ENCODE data around the gene SPTBN2. TPM values are rescaled to one million over a fixed set of nuclear protein-coding genes. Genes with fewer than 3 reads are reported as not detected.

The SPTBN2 gene
- total RNA-seq, 4 donors from 2014 or later = 1.7 to 23.1 (median 6.0) TPM

DNA sequence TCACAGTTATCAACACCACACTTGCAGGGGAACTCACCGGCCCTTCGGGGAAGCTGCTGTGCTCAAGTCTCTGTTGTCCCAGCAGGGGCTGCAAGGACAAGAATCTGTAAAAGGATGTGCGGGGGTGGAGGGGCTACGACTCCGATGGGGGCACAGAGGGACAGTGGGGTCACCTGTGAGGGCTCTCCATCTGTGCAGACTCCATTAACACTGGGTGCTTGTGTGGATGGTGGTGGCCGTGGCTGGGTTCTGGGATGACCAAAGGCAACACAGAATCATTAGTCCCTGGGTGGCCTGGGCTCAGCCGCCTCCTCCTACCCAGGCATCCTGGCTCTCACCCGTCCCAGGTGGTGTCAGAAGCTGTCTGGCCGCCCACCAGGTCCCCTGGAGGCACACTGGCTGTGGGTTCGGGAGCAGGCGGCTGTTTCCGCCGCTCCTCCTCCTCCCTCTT lies 41.2 kb downstream of the SPTBN2 start:
- Histone ChIP-seq H3K36me3 (no peaks in the 10 kb centered on the region), H3K27ac (no peak overlapping the region), H3K27me3 (no peaks in the 10 kb centered on the region), H3K9me3 (no peaks in the 10 kb centered on the region), H3K4me3 (no peak overlapping the region), H3K4me1 (no peaks in the 10 kb centered on the region)
- no peak for TF ChIP-seq POLR2A (IDR thresholded peaks at IDR 0.05)
- TF ChIP-seq, protein P1, sequence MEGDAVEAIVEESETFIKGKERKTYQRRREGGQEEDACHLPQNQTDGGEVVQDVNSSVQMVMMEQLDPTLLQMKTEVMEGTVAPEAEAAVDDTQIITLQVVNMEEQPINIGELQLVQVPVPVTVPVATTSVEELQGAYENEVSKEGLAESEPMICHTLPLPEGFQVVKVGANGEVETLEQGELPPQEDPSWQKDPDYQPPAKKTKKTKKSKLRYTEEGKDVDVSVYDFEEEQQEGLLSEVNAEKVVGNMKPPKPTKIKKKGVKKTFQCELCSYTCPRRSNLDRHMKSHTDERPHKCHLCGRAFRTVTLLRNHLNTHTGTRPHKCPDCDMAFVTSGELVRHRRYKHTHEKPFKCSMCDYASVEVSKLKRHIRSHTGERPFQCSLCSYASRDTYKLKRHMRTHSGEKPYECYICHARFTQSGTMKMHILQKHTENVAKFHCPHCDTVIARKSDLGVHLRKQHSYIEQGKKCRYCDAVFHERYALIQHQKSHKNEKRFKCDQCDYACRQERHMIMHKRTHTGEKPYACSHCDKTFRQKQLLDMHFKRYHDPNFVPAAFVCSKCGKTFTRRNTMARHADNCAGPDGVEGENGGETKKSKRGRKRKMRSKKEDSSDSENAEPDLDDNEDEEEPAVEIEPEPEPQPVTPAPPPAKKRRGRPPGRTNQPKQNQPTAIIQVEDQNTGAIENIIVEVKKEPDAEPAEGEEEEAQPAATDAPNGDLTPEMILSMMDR (IDR thresholded peaks at IDR 0.05) = no peak
- DNase-seq = no peak

DNA sequence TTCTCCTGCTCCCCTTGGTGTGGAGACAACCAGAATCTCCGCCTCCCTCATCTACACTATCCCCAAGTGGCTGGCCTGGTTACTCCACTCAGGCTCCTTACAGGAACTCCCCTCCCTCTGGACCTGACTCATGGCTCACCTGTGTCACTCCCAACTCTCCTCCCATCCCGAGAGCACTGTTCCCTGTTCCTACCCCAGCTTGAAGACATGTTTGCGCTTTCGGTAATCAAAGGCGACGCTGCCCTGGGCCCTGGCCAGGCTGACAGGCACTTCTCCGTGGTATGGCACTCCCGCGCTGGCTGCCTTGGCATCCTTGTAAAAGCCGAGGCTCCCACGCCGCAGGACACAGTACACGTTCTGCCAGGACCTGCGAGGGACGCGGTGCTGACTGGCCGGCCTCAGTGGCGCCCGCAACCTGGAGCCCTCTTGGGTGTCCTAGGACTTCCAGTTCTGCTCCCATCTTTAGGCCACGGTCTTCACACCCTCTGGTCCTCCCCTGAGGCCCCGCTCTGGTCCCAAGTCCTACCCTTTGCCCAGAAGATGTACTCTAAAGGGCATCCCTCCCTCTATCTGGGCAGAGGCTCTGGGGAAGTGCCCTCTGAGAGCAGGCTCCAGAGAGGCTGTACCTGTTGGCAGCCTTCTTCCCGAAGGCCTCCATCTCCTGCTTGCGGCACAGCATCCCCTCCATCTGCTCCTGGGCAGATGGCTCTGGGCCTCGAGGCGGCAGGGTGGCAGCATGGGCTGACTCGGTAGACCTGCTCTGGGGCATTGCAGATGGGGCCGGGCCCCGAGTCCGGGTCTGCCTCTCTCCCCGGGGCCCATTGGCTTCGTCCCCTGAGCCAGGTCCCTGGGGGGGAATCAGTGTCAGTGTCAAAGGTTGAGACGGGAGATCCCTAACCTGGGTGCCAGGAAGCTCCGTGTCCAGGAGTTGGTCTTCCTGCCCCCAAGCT lies 41.9 kb downstream of the SPTBN2 start:
- no peak for DNase-seq
- Histone ChIP-seq H3K9me3 (no peaks in the 10 kb centered on the region), H3K27me3 (no peaks in the 10 kb centered on the region), H3K36me3 (no peaks in the 10 kb centered on the region), H3K27ac (no peak overlapping the region), H3K4me1 (no peaks in the 10 kb centered on the region), H3K4me3 (no peak overlapping the region)
- no peak for TF ChIP-seq POLR2A (IDR thresholded peaks at IDR 0.05)
- TF ChIP-seq, protein P1 (IDR thresholded peaks at IDR 0.05) = no peak

DNA sequence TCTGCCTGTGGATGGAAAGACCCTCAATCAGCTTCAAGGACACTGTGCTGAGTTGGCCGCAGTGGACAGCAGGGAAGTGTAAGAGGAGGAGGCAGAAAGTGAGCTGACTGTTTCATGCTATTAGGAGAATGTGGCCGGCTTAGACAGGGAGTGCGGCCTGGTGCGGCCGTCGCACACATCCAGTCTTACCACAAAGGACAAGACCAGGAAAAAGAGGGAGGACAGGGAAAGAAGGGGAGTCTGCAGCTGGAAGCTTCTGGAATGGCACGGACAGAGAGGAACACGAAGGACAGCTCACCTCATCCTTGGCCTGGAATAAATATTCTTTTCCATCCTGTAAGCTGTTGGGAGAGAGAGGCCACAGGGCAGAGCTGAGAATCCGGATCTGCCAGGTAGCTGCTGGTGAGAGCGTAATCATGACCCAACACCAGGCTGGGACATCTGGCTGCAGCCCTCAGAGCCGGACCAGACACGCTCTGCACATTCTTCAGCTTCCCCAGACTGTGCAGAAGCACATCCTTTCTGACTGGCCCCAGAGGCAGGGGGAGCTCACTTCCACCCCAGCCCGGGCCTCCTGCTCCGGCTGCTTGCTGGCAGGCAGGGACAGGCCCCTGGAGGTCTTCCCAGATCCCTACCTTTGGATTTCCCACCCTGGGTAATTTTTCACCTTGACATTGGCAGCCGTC lies 42.8 kb downstream of the SPTBN2 start:
- no peak overlapping the region for H3K4me3 ChIP-seq
- no peak for TF ChIP-seq POLR2A (IDR thresholded peaks at IDR 0.05)
- TF ChIP-seq, protein P1 (IDR thresholded peaks at IDR 0.05) = no peak
- no peaks in the 10 kb centered on the region for H3K9me3 ChIP-seq
- H3K4me1 ChIP-seq = no peaks in the 10 kb centered on the region
- no peaks in the 10 kb centered on the region for H3K27me3 ChIP-seq
- no peak for DNase-seq
- H3K36me3 ChIP-seq = no peaks in the 10 kb centered on the region
- no peak overlapping the region for H3K27ac ChIP-seq

DNA sequence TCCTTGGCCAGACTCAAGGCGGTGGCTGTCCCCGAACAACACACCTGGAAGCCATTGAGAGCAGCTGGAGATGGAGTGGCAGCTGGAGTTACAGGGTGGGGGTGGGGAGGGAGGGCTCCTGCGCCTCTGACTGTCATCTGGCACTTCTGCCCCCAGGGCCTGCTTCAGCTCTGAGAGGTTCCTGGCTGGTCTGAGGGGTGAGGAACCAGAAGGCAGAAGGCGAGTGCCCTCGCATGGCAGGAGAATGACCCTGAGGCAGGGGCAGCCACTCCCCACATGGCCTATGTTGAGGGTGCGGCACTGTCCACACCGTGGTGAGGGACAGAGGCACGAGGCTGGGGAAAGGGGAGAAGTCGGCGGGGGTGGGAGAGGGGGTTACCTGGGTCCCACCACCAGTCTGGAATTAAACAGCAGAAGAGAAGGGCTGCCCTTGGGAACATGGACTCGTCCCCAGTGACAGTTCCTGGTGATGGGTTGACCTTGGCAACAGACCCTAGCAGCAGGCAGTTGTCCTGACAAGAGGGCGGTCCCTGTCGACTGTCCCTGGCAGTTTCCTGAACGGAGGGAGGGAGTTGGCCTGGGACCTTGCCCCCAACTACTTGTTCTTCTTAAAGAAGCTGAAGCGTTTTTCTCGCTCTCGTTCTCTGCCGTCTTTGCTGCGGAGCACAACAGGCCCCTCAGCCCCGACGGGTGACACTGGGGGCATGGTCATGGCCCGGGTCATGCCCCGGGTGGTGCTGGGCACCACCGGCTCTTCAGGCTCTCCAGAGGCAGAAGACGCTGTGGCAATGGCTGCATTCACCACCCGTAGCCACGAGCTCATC lies 43.5 kb downstream of the SPTBN2 start:
- H3K36me3 ChIP-seq = no peaks in the 10 kb centered on the region
- no peak for DNase-seq
- no peak overlapping the region for H3K4me3 ChIP-seq
- H3K27ac ChIP-seq = no peak overlapping the region
- no peaks in the 10 kb centered on the region for H3K27me3 ChIP-seq
- no peak for TF ChIP-seq POLR2A (IDR thresholded peaks at IDR 0.05)
- TF ChIP-seq, protein P1 (IDR thresholded peaks at IDR 0.05) = no peak
- no peaks in the 10 kb centered on the region for H3K4me1 ChIP-seq
- H3K9me3 ChIP-seq = no peaks in the 10 kb centered on the region

DNA sequence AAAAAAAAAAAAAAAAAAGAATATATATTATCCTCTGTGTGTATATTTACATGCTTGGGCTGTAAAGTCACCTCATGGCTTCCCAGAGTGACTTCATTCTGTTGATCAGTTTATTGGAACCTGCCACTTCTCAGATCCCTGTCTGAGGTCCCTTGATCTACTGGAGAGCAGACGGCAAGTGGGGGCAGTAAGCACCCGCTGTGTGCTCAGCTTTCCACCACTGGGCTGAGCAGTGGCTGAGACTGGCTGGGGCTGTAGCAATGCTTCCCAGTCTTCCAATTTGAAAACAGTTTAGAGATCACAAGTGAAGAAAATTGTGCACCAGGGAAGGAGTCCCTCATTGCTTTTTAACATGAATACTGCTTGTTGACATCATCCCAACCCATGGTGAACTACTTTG lies 44.4 kb downstream of the SPTBN2 start:
- H3K4me1 ChIP-seq = no peaks in the 10 kb centered on the region
- H3K4me3 ChIP-seq = no peak overlapping the region
- no peak overlapping the region for H3K27ac ChIP-seq
- TF ChIP-seq POLR2A (IDR thresholded peaks at IDR 0.05) = no peak
- TF ChIP-seq, protein P1 (IDR thresholded peaks at IDR 0.05) = no peak
- no peaks in the 10 kb centered on the region for H3K9me3 ChIP-seq
- no peaks in the 10 kb centered on the region for H3K36me3 ChIP-seq
- DNase-seq = no peak
- no peaks in the 10 kb centered on the region for H3K27me3 ChIP-seq

Measured in Peyer's patch (tissue), 4 donors.